ENCODE measurements around the gene GAA.

DNA sequence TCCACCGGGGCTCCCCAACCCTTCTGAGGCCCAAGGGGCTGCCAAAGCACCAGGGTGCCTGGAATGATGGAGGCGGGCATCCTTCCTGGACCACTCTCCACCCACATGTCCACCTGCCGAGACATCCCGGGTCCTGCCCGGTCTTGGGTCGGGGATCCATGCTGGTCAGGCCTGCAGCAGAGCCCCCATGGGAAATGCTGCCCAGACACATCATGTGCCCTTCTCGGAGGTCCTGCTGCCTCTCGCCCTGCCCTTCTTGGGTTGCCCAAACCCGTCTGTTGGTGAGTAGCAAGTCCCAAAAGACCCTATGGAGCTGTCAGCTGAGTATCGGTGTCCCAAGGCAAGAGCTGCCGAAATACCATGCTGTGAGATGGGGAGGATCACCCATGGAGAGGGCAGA lies 14.8 kb upstream of the GAA start:
- TF ChIP-seq, protein P1, sequence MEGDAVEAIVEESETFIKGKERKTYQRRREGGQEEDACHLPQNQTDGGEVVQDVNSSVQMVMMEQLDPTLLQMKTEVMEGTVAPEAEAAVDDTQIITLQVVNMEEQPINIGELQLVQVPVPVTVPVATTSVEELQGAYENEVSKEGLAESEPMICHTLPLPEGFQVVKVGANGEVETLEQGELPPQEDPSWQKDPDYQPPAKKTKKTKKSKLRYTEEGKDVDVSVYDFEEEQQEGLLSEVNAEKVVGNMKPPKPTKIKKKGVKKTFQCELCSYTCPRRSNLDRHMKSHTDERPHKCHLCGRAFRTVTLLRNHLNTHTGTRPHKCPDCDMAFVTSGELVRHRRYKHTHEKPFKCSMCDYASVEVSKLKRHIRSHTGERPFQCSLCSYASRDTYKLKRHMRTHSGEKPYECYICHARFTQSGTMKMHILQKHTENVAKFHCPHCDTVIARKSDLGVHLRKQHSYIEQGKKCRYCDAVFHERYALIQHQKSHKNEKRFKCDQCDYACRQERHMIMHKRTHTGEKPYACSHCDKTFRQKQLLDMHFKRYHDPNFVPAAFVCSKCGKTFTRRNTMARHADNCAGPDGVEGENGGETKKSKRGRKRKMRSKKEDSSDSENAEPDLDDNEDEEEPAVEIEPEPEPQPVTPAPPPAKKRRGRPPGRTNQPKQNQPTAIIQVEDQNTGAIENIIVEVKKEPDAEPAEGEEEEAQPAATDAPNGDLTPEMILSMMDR (IDR thresholded peaks at IDR 0.05) = no peak
- TF ChIP-seq POLR2AphosphoS5 (IDR thresholded peaks at IDR 0.05; ENCODE audit: low read depth, low read length) = no peak
- no peak for TF ChIP-seq SIN3A (IDR thresholded peaks at IDR 0.05; ENCODE audit: borderline replicate concordance, insufficient read depth, low read depth, low read length)
- TF ChIP-seq, protein P2, sequence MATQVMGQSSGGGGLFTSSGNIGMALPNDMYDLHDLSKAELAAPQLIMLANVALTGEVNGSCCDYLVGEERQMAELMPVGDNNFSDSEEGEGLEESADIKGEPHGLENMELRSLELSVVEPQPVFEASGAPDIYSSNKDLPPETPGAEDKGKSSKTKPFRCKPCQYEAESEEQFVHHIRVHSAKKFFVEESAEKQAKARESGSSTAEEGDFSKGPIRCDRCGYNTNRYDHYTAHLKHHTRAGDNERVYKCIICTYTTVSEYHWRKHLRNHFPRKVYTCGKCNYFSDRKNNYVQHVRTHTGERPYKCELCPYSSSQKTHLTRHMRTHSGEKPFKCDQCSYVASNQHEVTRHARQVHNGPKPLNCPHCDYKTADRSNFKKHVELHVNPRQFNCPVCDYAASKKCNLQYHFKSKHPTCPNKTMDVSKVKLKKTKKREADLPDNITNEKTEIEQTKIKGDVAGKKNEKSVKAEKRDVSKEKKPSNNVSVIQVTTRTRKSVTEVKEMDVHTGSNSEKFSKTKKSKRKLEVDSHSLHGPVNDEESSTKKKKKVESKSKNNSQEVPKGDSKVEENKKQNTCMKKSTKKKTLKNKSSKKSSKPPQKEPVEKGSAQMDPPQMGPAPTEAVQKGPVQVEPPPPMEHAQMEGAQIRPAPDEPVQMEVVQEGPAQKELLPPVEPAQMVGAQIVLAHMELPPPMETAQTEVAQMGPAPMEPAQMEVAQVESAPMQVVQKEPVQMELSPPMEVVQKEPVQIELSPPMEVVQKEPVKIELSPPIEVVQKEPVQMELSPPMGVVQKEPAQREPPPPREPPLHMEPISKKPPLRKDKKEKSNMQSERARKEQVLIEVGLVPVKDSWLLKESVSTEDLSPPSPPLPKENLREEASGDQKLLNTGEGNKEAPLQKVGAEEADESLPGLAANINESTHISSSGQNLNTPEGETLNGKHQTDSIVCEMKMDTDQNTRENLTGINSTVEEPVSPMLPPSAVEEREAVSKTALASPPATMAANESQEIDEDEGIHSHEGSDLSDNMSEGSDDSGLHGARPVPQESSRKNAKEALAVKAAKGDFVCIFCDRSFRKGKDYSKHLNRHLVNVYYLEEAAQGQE (IDR thresholded peaks at IDR 0.05; ENCODE audit: insufficient read depth in 1 of 2, low read depth in 2 of 2, low read length in 1 of 2) = no peak

All from Panc1 (cell line).